A172 (cell line): ENCODE data around the gene CMIP. TPM values are rescaled to one million over a fixed set of nuclear protein-coding genes. Genes with fewer than 3 reads are reported as not detected.

ENCODE experiments used
- DNase-seq: peaks from one replicate; pipeline ENCODE4 v3.0.0-alpha.2; 2015; ENCODE audit warnings: low spot score
- total RNA-seq: library from RNA; depleted of rRNA; stranded (reverse); fragments of >200 nt; shearing (Covaris generic); gene quantifications from 2 replicates; pipeline ENCODE4 v1.2.3, GENCODE V29; 2014

The CMIP gene
- total RNA-seq, 1 experiment from 2014 or later, result 5.9 TPM

DNA sequence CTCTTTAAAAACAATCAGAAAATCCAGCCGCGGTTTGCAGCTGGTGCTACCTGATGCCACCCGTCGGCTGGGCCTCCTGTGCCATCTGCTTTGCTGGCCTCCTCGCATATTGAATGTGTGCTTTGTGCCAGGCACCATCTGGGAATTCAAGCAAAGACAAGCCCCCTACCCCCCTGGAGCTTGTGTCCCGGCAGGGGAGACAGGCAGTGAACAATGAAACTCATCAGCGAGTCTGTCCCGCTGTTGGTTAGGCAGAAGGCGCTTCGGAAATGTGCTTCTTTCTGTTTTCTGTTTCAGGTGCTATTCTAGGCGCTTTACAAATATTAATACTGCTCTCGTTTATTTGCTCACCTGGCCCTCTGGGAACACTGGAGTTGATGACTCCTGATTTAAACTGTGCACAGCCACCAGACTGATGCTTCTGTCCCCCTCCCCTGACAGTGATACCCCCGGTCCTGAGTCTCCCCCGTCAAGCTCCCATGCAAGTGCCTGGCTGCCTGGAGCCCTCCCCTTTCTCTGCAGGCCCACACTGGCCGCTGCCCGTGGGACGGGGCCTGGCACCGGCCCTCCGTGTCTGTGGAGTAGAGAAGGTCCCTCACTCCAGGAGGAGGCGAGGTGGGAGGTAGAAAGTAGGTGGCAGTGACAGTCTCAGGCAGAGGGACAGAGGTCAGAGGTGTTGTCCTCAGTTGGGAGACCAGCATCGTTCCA, 208.3 kb downstream of the CMIP start:
- no peak for DNase-seq

DNA sequence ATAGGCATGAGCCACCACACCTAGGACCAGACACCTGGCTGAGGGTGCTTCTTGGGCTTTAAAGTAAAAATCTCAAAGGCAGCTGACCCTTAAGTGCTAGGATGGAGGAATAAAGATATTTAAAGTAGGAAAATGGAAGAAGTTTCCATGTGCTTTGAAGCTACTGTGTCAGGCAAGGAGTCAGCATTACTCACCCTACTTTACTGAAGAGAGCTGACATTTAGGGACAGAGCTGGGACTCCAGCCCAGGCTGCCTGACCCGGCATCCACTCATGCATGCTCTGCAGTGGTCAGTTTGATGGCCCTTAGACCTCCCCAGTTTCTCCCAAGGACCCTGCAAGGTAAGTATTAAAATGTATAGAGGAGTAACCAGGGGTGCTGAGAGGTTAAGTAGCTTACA, 209.7 kb downstream of the CMIP start:
- no peak for DNase-seq

DNA sequence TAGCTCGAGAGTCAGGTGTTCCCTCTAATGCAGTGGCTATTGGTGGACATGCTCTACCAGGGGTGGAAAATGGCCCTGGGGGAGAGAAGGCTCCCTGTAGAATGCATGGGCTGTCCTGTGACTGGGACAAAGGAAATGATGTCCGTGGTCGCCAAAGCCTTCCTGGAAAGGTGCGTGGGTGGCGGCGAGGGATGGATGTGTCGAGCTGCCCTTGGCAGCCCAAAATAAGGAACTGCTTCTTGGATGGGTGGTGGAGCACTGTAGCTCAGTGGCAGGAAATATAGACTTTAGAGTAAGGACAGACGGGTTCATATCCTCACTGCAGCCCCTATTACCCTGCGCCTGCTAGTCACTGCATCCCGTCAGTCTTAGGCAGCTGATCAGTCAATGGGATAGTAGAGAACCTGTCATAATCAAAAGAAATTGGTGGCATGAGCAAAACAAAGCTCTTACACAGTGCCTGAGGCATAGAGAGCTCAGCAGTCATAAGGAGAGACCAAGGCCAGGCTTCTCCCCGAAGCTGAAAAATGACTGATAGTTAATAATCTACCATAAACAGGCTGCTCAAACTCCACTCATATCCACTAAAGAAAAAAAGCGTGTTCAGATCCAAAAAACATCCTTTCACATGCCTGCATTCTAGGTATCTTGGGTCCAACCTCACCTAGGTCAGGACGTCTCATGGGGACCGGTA, 211.0 kb downstream of the CMIP start:
- DNase-seq, result no peak

DNA sequence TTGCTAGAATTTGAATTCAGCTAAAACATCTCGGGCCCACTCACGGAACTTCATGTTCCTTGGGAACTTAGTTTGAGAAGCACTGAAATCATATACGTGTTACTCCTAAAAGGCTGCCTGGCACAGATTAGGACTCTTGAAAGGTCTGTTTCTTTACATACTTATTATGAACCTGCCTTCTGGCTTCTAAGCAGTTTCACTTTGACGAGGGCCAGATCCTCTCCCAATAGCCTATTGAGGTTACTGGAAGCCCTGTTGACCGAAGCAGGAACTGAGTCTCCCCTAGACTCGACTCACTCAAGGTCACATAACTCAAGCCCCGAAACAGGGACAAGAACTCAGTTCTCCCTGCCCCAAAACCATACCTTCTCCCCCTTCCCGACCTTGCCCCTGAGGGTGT, 212.6 kb downstream of the CMIP start:
- no peak for DNase-seq

DNA sequence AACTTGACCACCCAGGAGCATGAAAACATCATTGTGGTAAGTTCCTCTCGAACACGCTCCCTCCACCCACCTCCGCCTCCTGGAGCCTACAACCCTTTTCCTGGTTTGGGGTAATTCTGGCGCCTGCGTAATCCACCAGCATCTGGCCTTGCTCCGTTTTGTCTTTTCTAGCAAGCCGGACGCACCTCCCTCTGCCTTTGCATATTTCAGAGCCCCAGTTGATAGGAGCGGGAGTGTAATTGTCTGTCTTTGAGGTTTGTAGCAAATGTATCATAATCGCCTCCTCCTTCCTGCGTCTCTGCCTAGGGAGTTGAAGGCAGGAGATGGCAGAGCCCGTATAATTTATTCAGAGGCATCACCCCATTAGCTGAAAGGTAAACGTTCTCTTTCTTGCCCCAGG, 213.2 kb downstream of the CMIP start:
- DNase-seq, result no peak

DNA sequence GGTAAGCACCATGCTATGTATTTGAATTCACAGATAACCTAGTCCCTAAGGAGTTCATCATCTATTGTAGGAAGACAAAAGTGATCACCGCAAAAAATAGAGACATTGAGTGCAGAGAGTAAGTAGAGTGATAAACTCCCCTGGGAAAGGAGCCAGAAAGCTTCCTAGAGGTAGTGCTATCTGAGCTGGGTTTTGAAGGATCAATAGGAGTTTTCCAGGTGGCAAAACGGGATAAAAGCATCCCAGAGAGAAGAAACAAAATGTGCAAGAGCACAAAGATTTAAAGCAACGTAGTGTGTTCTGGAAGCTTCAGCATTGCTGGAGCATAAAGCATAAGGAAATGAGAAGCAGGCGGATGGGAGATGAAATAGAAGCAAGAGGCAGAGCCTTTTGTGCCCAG, 213.8 kb downstream of the CMIP start:
- no peak for DNase-seq

DNA sequence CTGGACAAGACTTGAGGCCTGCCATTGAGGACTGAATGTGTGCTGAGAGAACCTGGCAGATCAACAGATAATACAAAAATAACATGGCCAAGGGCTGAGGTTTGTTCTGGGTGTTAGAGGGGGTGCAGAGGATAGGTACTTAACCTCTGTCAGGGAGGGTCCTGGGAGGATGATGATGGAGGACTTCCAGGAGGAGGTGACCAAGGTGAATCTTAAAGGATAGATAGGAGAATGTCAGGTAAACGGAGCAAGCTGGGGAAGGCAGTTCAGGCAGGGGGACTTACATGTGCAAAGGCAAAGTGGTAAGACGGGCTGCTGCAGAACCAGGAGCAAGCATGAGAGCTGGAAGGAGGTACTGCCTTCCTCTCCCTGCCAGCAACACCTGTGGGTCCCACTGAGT, 214.6 kb downstream of the CMIP start:
- no peak for DNase-seq

DNA sequence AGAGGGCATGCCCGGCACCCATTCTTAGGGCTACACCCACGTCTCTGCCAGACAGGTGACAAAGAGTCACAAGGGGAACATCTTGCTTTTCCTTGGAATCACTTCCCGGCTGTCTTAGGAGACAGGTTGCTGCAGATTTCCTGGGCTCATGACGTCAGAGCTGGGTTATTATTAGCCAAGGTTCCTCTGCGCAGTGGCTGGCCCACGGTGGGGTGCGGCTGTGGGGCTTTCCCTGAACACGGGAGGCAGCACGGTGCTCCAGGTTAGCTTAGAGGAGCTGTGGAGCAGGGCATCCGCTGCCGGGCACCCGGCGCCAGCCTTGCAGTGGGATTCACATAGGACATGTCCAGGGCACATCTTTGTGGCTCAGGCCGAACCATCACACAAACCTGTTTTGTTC, 216.5 kb downstream of the CMIP start:
- DNase-seq, result no peak

DNA sequence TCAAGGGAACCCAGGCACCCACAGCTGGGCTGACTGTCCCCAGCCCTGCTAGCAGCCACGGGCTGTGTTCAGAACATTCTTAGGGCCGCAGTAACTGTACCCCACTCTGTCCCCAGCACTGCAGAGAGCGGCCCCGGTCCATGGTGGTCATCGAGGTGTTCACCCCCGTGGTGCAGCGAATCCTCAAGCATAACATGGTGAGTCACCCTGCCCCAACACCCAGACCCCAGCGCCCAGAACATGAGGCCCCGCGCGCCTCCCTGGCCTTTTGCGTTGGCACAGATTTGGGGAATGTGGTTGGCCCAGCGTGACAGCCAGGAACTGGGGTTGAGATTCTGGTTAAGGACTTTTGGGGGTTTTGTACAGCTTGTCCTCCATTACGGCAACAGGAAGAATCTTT, 219.5 kb downstream of the CMIP start:
- DNase-seq, result no peak

DNA sequence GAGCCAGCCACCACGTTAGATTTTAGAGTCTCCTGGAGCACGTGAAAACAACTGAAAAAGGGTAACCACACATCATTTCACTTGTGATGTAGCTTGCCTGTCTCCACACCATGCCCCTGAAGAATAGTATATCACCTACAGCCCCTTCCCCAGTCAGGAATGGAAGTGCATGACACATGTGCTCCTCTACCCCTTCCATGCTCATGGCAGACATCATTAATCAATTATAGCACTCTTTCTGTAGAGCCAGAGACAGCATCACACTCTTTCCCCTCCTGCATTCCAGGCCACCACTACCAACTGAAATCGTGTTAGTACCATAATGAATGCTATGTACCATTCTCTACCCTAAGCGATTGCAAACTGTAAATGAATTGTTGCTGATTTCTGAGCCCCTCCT, 221.0 kb downstream of the CMIP start:
- no peak for DNase-seq

DNA sequence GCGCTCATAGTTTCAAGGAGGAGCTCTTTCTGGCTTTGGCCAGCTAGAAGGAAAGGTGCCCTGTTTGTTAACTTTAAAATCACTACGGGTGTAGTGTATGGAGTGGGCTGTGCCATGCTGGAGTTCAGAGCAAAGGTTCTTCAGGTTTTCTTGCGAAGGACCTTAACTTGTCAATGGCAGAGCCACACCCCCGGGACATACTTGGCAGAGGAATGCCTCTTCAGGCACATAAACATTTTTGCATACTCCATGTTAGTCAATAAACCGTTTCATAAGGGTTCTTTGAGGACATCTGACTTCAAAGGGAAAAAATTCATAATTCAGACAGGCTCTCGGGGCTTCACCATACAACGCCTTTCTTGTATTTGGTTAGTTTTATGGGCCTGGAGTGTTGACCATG, 221.5 kb downstream of the CMIP start:
- no peak for DNase-seq

DNA sequence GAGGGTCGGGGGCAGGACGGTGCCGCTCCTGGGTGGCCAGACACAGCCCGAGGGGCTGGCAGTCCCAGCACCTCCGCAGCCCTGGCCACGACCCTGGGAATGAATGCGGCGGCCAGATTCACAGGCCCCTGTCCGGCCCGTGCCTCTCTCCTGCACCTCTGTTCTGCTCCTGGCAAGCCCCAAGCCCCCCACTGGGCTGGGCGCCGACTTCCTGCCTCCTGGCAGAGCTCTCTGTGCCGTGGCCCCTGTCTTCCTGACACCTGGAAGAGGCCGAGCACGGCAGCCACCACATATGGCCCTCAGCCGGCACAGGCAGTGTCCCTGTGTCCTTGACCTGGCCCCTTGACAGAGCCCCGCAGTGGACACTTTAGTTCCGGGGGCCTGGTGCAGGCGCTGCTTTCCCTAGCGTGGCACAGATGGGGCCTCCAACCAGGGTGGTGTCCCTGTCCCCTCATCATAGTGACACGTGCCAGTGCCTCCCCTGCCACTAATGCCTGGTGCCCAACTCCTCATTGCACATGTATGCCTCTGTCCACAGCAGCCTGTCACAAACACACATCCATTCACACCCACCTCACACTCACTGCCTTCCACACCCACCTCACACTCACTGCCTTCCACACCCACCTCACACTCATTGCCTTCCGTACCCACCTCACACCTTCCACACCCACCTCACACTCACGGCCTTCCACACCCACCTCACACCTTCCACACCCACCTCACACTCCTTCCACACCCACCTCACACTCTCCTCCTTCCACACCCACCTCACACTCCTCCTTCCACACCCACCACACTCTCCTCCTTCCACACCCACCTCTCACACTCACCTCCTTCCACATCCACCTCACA, 223.9 kb downstream of the CMIP start:
- DNase-seq, result no peak

DNA sequence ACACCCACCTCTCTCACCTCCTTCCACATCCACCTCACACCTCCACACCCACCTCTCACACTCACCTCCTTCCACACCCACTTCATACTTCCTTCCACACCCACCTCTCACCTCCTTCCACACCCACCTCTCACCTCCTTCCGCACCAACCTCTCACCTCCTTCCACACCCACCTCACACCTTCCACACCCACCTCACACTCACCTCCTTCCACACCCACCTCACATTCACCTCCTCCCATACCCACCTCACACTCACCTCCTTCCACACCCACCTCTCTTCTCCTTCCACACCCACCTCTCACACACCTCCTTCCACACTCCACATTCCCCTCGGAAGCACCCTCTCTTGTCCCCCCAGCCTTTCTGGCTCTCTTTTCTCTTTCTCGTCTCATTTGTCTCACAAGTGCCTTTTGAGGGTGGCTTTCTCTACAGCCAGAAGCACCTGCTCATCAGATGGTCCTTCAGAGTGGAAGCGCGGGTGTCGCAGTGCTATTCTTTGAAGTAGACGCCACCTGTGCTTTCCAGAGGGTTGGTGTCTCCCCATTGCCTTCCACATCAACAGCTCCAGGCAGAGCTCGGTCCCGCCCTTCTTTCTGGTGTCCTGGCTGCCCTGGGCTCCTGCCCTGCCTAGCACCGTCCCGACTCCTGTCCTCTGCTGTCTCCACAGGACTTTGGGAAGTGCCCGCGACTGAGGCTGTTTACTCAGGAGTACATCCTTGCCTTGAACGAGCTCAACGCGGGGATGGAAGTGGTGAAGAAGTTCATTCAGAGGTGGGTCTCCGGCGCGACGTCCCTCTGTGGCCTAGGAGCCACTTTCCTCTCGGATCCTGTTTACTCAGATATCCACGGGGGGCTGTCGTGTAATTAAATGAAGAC, 225.1 kb downstream of the CMIP start:
- DNase-seq, result no peak

DNA sequence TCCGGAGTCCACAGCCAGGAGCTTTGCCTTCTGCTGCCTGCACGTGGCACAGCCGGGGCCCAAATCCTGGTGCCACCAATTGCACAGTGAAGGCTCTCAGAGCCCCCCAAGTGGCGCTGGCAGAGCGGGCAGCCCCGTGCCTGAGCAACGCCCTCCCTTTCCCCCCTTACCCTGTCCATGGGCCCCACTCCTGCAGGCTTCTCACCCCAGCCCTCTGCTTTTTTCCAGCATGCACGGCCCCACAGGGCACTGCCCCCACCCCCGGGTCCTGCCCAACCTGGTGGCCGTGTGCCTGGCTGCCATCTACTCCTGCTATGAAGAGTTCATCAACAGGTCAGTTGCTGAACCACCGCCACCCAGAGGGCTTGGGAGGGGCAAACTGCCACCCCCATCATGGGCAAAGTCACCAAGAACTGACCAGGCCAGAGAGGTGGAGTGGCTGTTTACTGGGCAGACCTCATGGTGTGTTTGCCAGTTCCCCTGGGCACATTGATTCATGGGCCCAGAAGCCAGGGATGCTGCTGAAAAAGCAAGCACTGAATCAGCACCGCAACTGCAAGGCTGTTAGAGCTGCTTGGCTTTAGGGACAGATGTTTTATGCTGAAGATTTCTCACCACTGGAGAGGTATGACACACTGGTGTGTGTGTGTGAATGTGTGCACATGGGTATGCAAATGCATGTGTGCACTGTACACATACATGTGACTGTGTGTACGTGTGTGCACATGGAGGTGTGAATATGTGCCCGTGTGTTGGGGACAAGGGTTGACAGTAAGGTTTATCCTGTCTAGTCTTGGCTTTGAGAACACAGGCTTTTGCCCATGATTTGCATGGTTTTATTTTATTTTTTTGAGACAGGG, 227.4 kb downstream of the CMIP start:
- no peak for DNase-seq

DNA sequence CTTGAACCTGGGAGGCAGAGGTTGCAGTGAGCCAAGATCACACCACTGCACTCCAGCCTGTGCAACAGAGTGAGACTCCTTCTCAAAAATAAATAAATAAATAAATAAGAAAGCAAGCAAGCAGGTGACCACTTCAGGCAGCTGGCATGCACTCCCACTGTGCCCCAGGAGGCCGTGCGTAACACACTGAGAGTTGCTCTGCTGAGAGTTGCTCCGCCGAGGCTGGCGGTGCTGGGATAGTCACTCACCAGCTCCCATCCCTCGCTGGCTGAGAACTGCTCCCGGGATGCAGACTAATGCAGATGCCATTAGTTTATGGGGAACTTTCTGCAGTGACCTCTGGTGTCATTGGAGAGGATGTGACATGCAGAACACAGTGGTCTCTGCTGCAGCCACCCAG, 228.8 kb downstream of the CMIP start:
- DNase-seq, result no peak

DNA sequence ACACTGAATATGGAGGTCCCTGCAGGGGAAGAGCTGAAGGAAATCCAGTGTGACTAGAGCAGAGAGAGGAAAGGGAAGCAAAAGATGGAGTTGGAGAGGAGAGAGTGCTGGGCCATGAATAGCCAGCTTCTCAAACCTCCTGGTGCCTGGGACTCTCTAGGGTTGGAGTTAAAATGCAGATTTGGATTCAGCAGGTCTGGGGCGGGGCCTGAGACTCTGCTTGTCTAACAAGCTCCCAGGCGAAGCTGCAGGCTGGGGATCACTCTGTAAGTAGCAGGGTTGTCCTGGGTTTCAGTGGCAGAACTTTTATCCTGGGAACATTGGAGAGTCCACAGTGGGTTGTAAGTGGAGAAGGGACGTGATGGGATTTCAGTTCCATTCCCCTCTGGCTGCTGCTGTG, 231.1 kb downstream of the CMIP start:
- no peak for DNase-seq

DNA sequence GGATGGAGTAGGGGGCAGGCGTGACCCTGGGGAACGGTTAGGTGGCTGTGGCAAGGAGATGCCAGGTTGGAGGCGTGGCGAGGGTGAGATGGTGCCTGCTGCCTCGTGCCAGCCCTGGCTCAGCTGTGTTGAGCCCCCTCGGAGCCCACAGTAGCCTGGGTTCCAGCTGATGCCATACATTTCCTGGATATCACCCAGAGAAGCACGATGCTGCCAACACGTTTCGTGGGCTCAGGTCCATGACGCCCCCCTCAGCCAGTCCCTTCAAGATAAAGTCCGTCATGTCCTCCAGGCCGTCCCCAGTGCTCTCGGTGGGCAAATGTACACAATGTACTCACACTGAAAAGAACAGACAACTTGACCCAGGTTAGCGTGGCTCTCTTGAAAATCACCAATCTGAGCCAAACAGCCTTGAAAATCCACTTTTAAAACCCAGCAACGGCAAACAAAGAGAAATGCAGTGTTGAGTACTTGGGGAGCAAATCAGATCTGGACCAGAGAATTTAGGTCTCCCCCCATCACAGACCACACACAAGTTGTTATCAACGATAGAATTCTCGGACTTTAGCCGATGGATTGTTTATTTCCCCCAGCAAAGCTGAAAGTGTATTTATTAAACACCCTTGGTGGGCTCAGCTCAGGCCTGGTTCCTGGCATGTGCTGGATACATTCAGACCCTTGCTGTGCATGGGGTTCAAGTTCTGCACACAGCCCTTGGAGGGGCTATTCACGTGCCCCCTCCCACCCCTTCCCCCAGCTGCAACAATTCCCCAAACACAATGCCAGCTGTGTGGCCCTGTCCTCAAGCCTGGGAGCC, 231.7 kb downstream of the CMIP start:
- no peak for DNase-seq

DNA sequence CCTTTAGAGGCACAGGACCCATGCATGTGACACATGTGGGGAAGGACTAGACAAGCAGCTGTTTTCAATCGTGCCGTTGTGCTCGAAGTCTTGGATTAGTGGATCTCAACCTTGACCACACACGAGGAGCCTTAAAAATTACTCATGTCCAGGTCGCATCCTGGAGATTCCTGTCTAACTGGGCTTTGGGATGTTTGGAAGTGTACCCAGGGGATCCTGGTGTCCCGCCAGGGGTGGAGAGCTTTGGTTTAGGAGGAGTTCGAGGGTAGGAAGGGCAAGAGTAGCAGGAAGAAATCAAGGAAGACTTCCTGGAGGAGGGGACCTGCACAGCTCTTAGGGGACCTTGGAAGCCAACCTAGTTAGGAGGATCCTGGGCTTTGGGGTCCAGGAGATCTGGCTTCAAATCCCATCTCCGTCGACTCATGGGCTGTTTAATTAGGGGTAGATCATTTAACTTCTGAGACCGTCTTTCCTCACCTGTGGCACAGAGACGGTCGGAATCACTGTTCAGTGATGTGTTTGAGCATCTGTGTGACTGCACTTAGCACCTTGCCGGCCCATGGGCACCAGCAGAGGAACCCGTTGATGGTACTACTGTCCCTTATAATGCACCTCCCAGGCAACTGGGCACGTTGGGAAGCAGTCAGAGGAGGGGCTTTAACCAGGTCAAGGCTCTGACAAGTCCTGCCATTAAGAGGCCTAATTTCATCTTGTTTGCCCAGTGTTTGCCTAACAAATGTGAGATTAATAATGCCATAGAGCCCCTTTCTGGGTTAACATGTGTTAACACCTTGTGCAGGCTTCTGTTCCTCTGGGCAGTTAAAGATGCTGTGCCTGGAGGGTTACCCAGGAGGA, 232.5 kb downstream of the CMIP start:
- DNase-seq, result no peak
